ENCODE results near the gene PDPN.

GRCh38 chr1:13623021-13623637 lies 39.5 kb downstream of the PDPN start:
- TF ChIP-seq POLR2A (IDR thresholded peaks at IDR 0.05) (no peak), EP300 (IDR thresholded peaks at IDR 0.05) (no peak)
